ENCODE data around the gene SLC39A8.

Gene SLC39A8

GRCh38 chr4:102322736-102323135 is 22.5 kb downstream of the SLC39A8 start:
- H3K4me3 Mint-ChIP-seq, result no peak overlapping the region
- H3K9me3 Mint-ChIP-seq, result no peaks in the 10 kb centered on the region
- no peaks in the 10 kb centered on the region for H3K27me3 Mint-ChIP-seq (ENCODE audit: low read depth)
- H3K27ac Mint-ChIP-seq, result no peak overlapping the region
- peaks cover 29% of the 10 kb centered on the region for H3K4me1 Mint-ChIP-seq (ENCODE audit: low read depth)
- H3K36me3 Mint-ChIP-seq (ENCODE audit: low read depth), result peaks cover 10% of the 10 kb centered on the region

GRCh38 chr4:102321260-102321995 is 23.9 kb downstream of the SLC39A8 start:
- Mint-ChIP-seq H3K36me3 (ENCODE audit: low read depth) (peaks cover 16% of the 10 kb centered on the region), H3K4me3 (no peak overlapping the region), H3K27ac (no peak overlapping the region), H3K4me1 (ENCODE audit: low read depth) (peaks cover 26% of the 10 kb centered on the region), H3K9me3 (no peaks in the 10 kb centered on the region), H3K27me3 (ENCODE audit: low read depth) (no peaks in the 10 kb centered on the region)

- peaks cover 21% of the 10 kb centered on the region for H3K4me1 Mint-ChIP-seq (ENCODE audit: low read depth)
- no peak overlapping the region for H3K4me3 Mint-ChIP-seq
- H3K9me3 Mint-ChIP-seq, result no peaks in the 10 kb centered on the region
- H3K36me3 Mint-ChIP-seq (ENCODE audit: low read depth), result peaks cover 21% of the 10 kb centered on the region
- H3K27me3 Mint-ChIP-seq (ENCODE audit: low read depth), result no peaks in the 10 kb centered on the region
- no peak overlapping the region for H3K27ac Mint-ChIP-seq
Measured at GRCh38 chr4:102319594-102319993, 25.7 kb downstream of the SLC39A8 start.

- Mint-ChIP-seq H3K27ac (no peak overlapping the region), H3K9me3 (no peaks in the 10 kb centered on the region), H3K4me1 (ENCODE audit: low read depth) (peaks cover 23% of the 10 kb centered on the region)
Measured at GRCh38 chr4:102318526-102318925, 26.8 kb downstream of the SLC39A8 start.

DNA sequence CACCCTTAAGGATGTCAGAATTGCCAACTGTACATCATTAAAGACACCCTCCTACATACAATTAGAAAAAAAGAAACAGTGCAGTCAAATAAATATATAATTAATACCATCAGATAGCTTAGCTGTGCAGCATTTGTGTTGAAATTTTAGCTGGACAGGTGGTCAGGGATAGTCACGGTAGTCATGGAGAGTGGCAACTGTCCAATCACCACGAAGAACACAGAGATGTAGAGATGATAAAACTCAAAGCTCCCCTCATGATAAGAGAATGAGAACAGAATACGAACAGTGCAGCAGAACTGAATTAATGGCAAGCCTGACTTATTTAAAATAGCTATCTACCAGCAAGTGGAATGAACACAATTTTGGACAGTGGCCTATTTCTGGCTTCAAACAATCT is 27.2 kb downstream of the SLC39A8 start:
- Mint-ChIP-seq H3K27ac (no peak overlapping the region), H3K4me1 (ENCODE audit: low read depth) (peaks cover 23% of the 10 kb centered on the region), H3K4me3 (no peak overlapping the region), H3K27me3 (ENCODE audit: low read depth) (no peaks in the 10 kb centered on the region), H3K36me3 (ENCODE audit: low read depth) (peaks cover 30% of the 10 kb centered on the region), H3K9me3 (no peaks in the 10 kb centered on the region)

More at GRCh38 chr4:102318526-102318925, 26.8 kb downstream of the SLC39A8 start:
- no peak overlapping the region for H3K4me3 Mint-ChIP-seq
- H3K36me3 Mint-ChIP-seq (ENCODE audit: low read depth), result peaks cover 28% of the 10 kb centered on the region
- H3K27me3 Mint-ChIP-seq (ENCODE audit: low read depth), result no peaks in the 10 kb centered on the region

- H3K4me3 Mint-ChIP-seq, result no peak overlapping the region
- peaks cover 21% of the 10 kb centered on the region for H3K4me1 Mint-ChIP-seq (ENCODE audit: low read depth)
- no peak overlapping the region for H3K27ac Mint-ChIP-seq
- H3K27me3 Mint-ChIP-seq (ENCODE audit: low read depth), result no peaks in the 10 kb centered on the region
- peaks cover 28% of the 10 kb centered on the region for H3K36me3 Mint-ChIP-seq (ENCODE audit: low read depth)
- H3K9me3 Mint-ChIP-seq, result no peaks in the 10 kb centered on the region
Measured at GRCh38 chr4:102317459-102317858, 27.8 kb downstream of the SLC39A8 start.

GRCh38 chr4:102316585-102316984 is 28.7 kb downstream of the SLC39A8 start:
- Mint-ChIP-seq H3K36me3 (ENCODE audit: low read depth) (peaks cover 30% of the 10 kb centered on the region), H3K9me3 (no peaks in the 10 kb centered on the region), H3K4me3 (no peak overlapping the region), H3K27me3 (ENCODE audit: low read depth) (no peaks in the 10 kb centered on the region), H3K4me1 (ENCODE audit: low read depth) (peaks cover 15% of the 10 kb centered on the region), H3K27ac (no peak overlapping the region)

- Mint-ChIP-seq H3K36me3 (ENCODE audit: low read depth) (peaks cover 32% of the 10 kb centered on the region), H3K4me1 (ENCODE audit: low read depth) (peaks cover 6% of the 10 kb centered on the region), H3K4me3 (no peak overlapping the region), H3K9me3 (no peaks in the 10 kb centered on the region), H3K27me3 (ENCODE audit: low read depth) (no peaks in the 10 kb centered on the region), H3K27ac (no peak overlapping the region)
Measured at GRCh38 chr4:102315532-102315931, 29.8 kb downstream of the SLC39A8 start.

DNA sequence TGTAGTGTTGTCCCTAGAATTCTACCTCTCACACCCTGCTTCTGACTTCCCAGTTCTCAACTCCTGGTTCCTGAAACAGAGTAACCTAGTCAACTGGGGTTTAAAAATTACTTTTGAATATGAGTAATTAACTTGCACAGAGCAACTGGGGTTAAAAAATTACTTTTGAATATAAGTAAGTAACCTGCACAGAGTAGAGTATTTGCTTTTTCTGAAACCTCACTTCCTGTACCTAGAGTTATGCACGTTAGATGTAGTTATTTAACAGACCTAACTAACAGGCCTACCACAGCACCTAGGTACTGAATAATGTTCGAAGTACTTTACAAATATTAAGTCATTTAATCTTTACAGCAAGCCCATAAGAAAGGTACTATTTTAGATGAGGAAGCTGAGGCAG is 32.9 kb downstream of the SLC39A8 start:
- no peaks in the 10 kb centered on the region for H3K9me3 Mint-ChIP-seq
- peaks cover 40% of the 10 kb centered on the region for H3K36me3 Mint-ChIP-seq (ENCODE audit: low read depth)
- no peak overlapping the region for H3K4me3 Mint-ChIP-seq
- H3K27ac Mint-ChIP-seq, result no peak overlapping the region
- H3K4me1 Mint-ChIP-seq (ENCODE audit: low read depth), result peaks cover 21% of the 10 kb centered on the region
- no peaks in the 10 kb centered on the region for H3K27me3 Mint-ChIP-seq (ENCODE audit: low read depth)

DNA sequence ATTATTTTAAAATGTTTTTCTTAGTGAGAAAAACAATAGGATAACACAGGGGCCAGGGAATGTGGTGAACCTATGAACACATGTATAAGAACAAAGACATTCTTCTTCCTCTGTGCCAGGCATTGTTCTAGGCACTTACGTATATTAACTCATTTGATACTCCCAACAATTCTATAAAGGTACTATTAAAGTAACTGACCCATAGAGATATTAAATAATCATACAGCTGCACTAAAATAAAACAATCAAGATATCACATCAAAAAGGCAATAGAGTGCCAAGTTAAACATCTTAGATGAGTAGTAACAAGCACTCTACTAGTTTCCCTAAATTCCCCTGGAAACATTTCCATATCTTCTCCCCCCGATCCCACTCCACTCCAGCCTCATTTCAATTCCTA is 33.4 kb downstream of the SLC39A8 start:
- H3K4me1 Mint-ChIP-seq (ENCODE audit: low read depth), result peaks cover 21% of the 10 kb centered on the region
- H3K9me3 Mint-ChIP-seq, result no peaks in the 10 kb centered on the region
- no peak overlapping the region for H3K27ac Mint-ChIP-seq
- H3K4me3 Mint-ChIP-seq, result no peak overlapping the region
- H3K27me3 Mint-ChIP-seq (ENCODE audit: low read depth), result no peaks in the 10 kb centered on the region
- peaks cover 35% of the 10 kb centered on the region for H3K36me3 Mint-ChIP-seq (ENCODE audit: low read depth)

- Mint-ChIP-seq H3K27me3 (ENCODE audit: low read depth) (no peaks in the 10 kb centered on the region), H3K4me3 (no peak overlapping the region), H3K4me1 (ENCODE audit: low read depth) (peaks cover 24% of the 10 kb centered on the region), H3K36me3 (ENCODE audit: low read depth) (peaks cover 35% of the 10 kb centered on the region), H3K27ac (no peak overlapping the region), H3K9me3 (no peaks in the 10 kb centered on the region)
Measured at GRCh38 chr4:102311407-102311806, 33.9 kb downstream of the SLC39A8 start.

GRCh38 chr4:102308032-102308799 is 37.1 kb downstream of the SLC39A8 start:
- H3K9me3 Mint-ChIP-seq, result no peaks in the 10 kb centered on the region
- peaks cover 24% of the 10 kb centered on the region for H3K4me1 Mint-ChIP-seq (ENCODE audit: low read depth)
- no peaks in the 10 kb centered on the region for H3K27me3 Mint-ChIP-seq (ENCODE audit: low read depth)
- no peak overlapping the region for H3K4me3 Mint-ChIP-seq
- H3K36me3 Mint-ChIP-seq (ENCODE audit: low read depth), result peaks cover 29% of the 10 kb centered on the region
- H3K27ac Mint-ChIP-seq, result no peak overlapping the region

DNA sequence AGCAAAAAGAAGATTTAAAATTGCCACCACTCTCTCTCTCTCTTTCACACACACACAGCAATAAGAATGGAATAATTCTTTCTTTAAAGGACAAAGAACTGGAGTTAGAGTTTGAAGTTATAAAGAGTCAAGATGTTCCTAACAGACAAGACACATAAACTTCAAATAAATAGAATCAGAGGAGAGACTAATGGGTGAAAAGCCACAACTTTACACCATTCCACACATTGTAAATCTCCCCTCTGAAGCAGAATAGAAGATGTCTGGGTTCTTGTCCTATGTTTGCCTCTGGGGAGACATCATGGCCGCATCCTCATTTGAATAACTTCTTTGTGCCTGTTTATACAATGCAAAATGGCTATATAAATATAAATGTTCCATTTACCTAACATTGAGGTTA is 39.6 kb downstream of the SLC39A8 start:
- Mint-ChIP-seq H3K4me3 (no peak overlapping the region), H3K9me3 (no peaks in the 10 kb centered on the region), H3K27me3 (ENCODE audit: low read depth) (no peaks in the 10 kb centered on the region), H3K36me3 (ENCODE audit: low read depth) (peaks cover 35% of the 10 kb centered on the region), H3K4me1 (ENCODE audit: low read depth) (peaks cover 27% of the 10 kb centered on the region), H3K27ac (no peak overlapping the region)

DNA sequence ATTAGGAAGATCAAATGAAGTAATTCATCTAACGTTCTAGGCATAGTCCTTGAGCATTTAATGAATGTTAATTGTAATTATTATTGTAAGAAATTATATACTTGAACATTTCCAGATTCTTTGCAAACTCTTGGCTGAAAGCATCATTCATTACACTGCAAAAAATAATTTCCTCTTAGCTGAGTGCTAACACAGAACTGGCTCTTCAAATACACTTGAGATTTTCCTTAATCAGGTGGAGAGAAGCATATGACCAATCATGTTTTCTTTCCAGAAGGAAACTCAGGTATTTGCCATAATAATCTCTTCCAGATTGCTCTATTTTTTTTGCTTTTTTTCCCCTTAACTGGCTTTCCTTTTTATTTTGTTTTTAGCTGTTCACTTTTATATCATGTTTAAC is 42.5 kb downstream of the SLC39A8 start:
- Mint-ChIP-seq H3K27me3 (ENCODE audit: low read depth) (no peaks in the 10 kb centered on the region), H3K4me1 (ENCODE audit: low read depth) (peaks cover 13% of the 10 kb centered on the region), H3K9me3 (no peaks in the 10 kb centered on the region), H3K4me3 (no peak overlapping the region), H3K36me3 (ENCODE audit: low read depth) (peaks cover 32% of the 10 kb centered on the region), H3K27ac (no peak overlapping the region)

DNA sequence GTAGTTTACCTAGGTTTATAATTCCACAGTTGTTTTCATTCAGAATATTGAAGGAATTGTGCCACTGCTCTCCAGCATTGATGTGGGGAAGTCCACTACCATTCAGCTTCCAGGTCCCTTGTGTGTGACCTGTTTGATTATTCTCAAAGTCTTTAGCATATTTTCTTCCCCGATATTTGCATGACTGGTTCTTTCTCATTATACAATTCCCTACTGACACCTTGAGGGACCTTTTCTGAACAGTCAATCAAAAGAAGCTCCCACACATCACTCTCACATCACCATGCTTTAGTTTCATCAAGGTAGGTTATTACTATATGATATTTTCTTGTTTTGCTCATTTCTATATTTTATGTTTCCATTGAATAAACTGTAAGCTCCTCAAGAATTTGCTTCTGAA is 44.1 kb downstream of the SLC39A8 start:
- no peak overlapping the region for H3K4me3 Mint-ChIP-seq
- no peak overlapping the region for H3K27ac Mint-ChIP-seq
- no peaks in the 10 kb centered on the region for H3K9me3 Mint-ChIP-seq

More for the DNA sequence above, 44.1 kb downstream of the SLC39A8 start:
- Mint-ChIP-seq H3K27me3 (ENCODE audit: low read depth) (no peaks in the 10 kb centered on the region), H3K36me3 (ENCODE audit: low read depth) (peaks cover 35% of the 10 kb centered on the region), H3K4me1 (ENCODE audit: low read depth) (peaks cover 9% of the 10 kb centered on the region)

Data from T-helper 1 cell treated with Interleukin-12 subunit alpha and Interleukin-12 subunit beta and Interleukin-4 antibody, amounts not matched to agents 30 μg/mL and 1 μg/mL, for 36 hours (primary cell).